Breast epithelium (tissue), 3 donors: ENCODE data around the gene PLIN4.

ENCODE experiments used
- POLR2AphosphoS5 ChIP-seq, 3 donors: sonication (generic); formaldehyde crosslinking; IDR thresholded peaks; one replicate each; pipeline ENCODE4 v1.6.1; 2017; ENCODE audit warnings: antibody characterized with exemption in 3 of 3
- TF ChIP-seq, protein P1 (sequence below), 3 donors: fragments of 450-650 bp; IDR thresholded peaks; one replicate each; pipeline ENCODE4 v1.5.1; 2016 to 2017; ENCODE audit warnings: antibody characterized with exemption in 3 of 3, mild to moderate bottlenecking in 3 of 3, moderate library complexity in 3 of 3

DNA sequence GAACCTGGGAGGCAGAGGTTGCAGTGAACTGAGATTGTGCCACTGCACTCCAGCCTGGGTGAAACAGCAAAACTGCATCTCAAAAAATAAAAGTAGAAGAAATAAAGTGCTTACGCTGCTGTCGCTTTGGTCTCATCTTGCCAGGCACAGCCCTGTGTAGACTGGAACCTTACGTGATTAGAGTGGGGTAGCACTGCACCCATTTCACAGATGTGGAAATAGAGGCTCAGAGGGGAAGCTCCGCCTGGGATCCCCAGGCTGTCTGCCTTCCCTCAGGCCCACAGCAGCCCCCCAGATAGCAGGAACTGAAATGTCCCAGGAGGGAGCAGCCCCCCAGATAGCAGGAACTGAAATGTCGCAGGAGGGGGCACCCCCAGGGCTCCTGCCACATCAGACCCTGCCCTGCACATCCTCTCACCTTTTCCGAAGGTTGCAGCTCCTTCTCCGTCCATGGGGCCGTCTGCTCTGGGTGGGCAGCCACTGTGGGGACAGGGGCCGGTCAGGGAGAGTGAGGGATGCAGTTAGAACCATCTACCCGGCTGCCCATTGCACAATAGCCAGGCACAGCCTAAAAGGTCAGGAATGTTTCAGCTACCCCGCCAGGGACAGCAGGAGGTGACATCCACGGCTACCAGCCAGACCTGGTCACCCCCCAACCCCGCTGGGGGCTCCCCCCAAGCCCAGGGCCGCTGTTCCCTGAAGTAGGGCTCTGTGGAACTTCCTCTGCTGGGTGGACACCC is 1.9 kb downstream of the PLIN4 start:
- TF ChIP-seq, protein P1, sequence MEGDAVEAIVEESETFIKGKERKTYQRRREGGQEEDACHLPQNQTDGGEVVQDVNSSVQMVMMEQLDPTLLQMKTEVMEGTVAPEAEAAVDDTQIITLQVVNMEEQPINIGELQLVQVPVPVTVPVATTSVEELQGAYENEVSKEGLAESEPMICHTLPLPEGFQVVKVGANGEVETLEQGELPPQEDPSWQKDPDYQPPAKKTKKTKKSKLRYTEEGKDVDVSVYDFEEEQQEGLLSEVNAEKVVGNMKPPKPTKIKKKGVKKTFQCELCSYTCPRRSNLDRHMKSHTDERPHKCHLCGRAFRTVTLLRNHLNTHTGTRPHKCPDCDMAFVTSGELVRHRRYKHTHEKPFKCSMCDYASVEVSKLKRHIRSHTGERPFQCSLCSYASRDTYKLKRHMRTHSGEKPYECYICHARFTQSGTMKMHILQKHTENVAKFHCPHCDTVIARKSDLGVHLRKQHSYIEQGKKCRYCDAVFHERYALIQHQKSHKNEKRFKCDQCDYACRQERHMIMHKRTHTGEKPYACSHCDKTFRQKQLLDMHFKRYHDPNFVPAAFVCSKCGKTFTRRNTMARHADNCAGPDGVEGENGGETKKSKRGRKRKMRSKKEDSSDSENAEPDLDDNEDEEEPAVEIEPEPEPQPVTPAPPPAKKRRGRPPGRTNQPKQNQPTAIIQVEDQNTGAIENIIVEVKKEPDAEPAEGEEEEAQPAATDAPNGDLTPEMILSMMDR (IDR thresholded peaks at IDR 0.05) = no peak
- TF ChIP-seq POLR2AphosphoS5 (IDR thresholded peaks at IDR 0.05) = no peak
